Sigmoid colon (tissue), 3 donors: Measurements from ENCODE around the gene RASAL2.

Experiments
- CTCF ChIP-seq, 4 experiments: fragments of 450-650 bp in 3 of 4; fragments of 200-600 bp in 1 of 4; IDR thresholded peaks; one replicate each; pipeline ENCODE4 v1.5.1; 2016 to 2019; ENCODE audit warnings: antibody characterized with exemption in 4 of 4, mild to moderate bottlenecking in 3 of 4, moderate library complexity in 2 of 4
- POLR2A ChIP-seq, 2 donors: fragments of 450-650 bp; IDR thresholded peaks; one replicate each; pipeline ENCODE4 v1.6.1; 2016; ENCODE audit warnings: antibody characterized with exemption in 2 of 2, mild to moderate bottlenecking in 2 of 2, moderate library complexity in 2 of 2

- no peak for TF ChIP-seq CTCF (IDR thresholded peaks at IDR 0.05)
- TF ChIP-seq POLR2A (IDR thresholded peaks at IDR 0.05) = no peak
These were observed 80.6 kb downstream of the RASAL2 start for GRCh38 chr1:178174539-178174938.
